ENCODE measurements around the gene ING2. TPM values are rescaled to one million over a fixed set of nuclear protein-coding genes. Genes with fewer than 3 reads are reported as not detected.
A peak's percentile ranks its signal among the peaks of the same experiment; 100 is the strongest.
"Not testable (repeated sequence)": the region's sequence is repeated elsewhere in the genome, so short reads cannot be mapped to it uniquely, and the experiment has no call there.

The ING2 gene, protein sequence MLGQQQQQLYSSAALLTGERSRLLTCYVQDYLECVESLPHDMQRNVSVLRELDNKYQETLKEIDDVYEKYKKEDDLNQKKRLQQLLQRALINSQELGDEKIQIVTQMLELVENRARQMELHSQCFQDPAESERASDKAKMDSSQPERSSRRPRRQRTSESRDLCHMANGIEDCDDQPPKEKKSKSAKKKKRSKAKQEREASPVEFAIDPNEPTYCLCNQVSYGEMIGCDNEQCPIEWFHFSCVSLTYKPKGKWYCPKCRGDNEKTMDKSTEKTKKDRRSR
- total RNA-seq = 10 to 100 TPM in 1 of 4 donors, 1 to 10 TPM in 3; 5.4 to 10.5 (median 7.2) TPM
- polyA plus RNA-seq = 10.1 TPM
- long read RNA-seq, donor 1, transcript ING2-201 (2 exons, 1,189 nt) = major isoform, 17 of 21 reads
- long read RNA-seq, donor 1, partial matches to known transcripts = 0 of 21 reads
- long read RNA-seq, donor 1, other reads (novel, unspliced or antisense) = 0 of 21 reads
- long read RNA-seq, donor 2, partial matches to known transcripts = 0 of 6 reads
- long read RNA-seq, donor 2, other reads (novel, unspliced or antisense) = 0 of 6 reads
- long read RNA-seq, donor 3, partial matches to known transcripts = 0 of 6 reads
- long read RNA-seq, donor 3, other reads (novel, unspliced or antisense) = 2 of 6 reads
- long read RNA-seq, donor 4, partial matches to known transcripts = 0 of 2 reads
- long read RNA-seq, donor 4, other reads (novel, unspliced or antisense) = 0 of 2 reads

DNA sequence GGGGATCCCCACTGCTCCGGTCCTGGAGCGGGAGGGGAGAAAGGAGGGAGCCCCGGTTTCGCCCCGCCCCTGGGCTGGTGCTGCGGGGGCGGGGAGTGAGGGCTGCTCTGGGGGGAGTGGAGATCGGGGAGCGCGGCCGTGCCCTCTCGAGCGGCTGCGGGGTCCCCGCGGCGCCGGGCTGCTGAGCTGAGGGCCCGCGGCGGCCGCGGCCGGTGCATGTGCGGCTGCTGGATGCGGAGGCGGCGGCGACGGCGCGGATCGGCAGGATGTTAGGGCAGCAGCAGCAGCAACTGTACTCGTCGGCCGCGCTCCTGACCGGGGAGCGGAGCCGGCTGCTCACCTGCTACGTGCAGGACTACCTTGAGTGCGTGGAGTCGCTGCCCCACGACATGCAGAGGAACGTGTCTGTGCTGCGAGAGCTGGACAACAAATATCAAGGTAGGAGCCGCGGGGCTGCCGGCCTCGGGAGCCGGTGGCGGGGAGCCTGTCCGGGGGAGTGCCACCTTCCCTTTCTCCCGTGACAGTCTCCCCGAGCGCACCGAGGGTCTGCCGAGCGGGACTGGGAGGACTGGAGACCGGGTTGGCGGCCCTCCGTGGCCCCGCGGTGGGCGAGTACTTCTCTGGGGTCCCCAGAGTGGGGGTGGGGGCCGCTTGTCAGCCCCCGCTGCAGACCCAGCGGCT is at the start of gene ING2:
Gene ING2 (plus strand): TSS at position 129 of the 681 bp plus-strand sequence. CDS start 138 bp downstream, at position 267.
- ATAC-seq (peak; percentile 87), DNase-seq (peak in 1 of 3 donors; percentile 75)
- peak within 1 kb of the TSS; percentile 84 for H3K4me3 ChIP-seq (ENCODE audit: low read length)
- H3K27me3 ChIP-seq (ENCODE audit: control insufficient read depth, insufficient read depth) = no peaks in the 10 kb centered on the region
- peak within 1 kb of the TSS; percentile 99 for H3K27ac ChIP-seq (ENCODE audit: low read length)
- intact Hi-C loops (cut with DNase I) = loop anchor here in 1 of 4 donors (10.0 kb wide), 1 partner anchor 100 kb away; no protein-coding TSS in a partner anchor
- H3K4me1 ChIP-seq (ENCODE audit: control insufficient read depth, insufficient read depth, low read length) = no peaks in the 10 kb centered on the region
- under 1% methylated on average over 68 of the region's 68 CpGs for WGBS
- no peaks in the 10 kb centered on the region for H3K9me3 ChIP-seq (ENCODE audit: control insufficient read depth, low read length)

DNA sequence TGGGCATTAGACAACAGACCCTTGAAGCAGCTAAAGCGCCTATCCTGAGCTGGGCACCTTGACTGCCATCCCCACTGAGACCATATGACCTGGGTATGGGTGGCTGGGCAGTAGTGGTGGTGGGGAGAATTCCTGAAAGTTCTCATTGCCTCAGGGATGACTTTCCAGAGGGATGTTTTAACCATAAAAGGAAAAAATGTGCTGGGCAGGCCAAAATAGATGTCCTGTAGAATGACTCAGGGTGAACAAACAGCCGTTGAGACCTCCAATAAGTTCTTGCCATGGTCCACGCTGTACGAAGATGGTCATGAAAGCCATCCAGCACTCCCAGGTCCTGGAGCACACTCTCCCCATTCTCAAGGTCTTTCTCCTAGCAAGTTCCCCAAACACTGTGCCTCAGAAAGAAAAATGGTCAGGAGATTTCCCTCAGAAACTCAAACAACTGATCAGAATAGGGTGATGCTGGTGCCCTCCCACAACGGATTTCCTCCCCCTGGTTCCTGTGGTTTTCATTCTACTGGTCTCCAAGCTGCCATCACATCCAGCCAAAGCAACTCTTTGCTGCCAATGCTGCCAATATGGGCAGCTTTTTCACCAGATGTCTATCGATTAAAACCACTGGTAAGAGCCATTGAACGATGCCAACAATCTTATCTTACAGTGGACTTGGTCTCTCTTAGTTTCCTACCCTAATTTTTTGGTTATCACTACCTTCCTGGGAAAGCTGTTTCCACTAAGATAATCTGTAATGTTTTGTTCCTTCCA is 49.2 kb upstream of the ING2 start:
- Histone ChIP-seq H3K27me3 (ENCODE audit: control insufficient read depth, insufficient read depth) (no peaks in the 10 kb centered on the region), H3K27ac (ENCODE audit: low read length) (no peak overlapping the region), H3K9me3 (ENCODE audit: control insufficient read depth, low read length) (no peaks in the 10 kb centered on the region), H3K4me1 (ENCODE audit: control insufficient read depth, insufficient read depth, low read length) (no peaks in the 10 kb centered on the region), H3K4me3 (ENCODE audit: low read length) (no peak overlapping the region)
- intact Hi-C loops (cut with DNase I) = no loop called here
- DNase-seq = no peak
- 78% methylated on average over 7 of the region's 7 CpGs for WGBS
- ATAC-seq = no peak

- Histone ChIP-seq H3K9me3 (ENCODE audit: control insufficient read depth, low read length) (no peaks in the 10 kb centered on the region), H3K4me3 (ENCODE audit: low read length) (no peak overlapping the region), H3K27me3 (ENCODE audit: control insufficient read depth, insufficient read depth) (no peaks in the 10 kb centered on the region), H3K4me1 (ENCODE audit: control insufficient read depth, insufficient read depth, low read length) (no peaks in the 10 kb centered on the region), H3K27ac (ENCODE audit: low read length) (no peak overlapping the region)
- ATAC-seq (no peak), DNase-seq (no peak)
- intact Hi-C loops (cut with DNase I) = no loop called here
- WGBS = 88% methylated on average over 5 of the region's 5 CpGs
Measured at GRCh38 chr4:183458005-183458404, 46.9 kb upstream of the ING2 start.

- H3K4me3 ChIP-seq (ENCODE audit: low read length); H3K27ac ChIP-seq (ENCODE audit: low read length); H3K9me3 ChIP-seq (ENCODE audit: control insufficient read depth, low read length); ATAC-seq; DNase-seq; H3K27me3 ChIP-seq (ENCODE audit: control insufficient read depth, insufficient read depth); H3K4me1 ChIP-seq (ENCODE audit: control insufficient read depth, insufficient read depth, low read length); intact Hi-C loops (cut with DNase I): not testable (repeated sequence)
- WGBS = 88% methylated on average over 11 of the region's 11 CpGs
Measured at GRCh38 chr4:183463903-183464619, 40.8 kb upstream of the ING2 start.

- WGBS = 44% methylated on average over 5 of the region's 5 CpGs
- H3K27ac ChIP-seq (ENCODE audit: low read length); H3K4me3 ChIP-seq (ENCODE audit: low read length); H3K27me3 ChIP-seq (ENCODE audit: control insufficient read depth, insufficient read depth); ATAC-seq; intact Hi-C loops (cut with DNase I); H3K4me1 ChIP-seq (ENCODE audit: control insufficient read depth, insufficient read depth, low read length); DNase-seq; H3K9me3 ChIP-seq (ENCODE audit: control insufficient read depth, low read length): not testable (repeated sequence)
Measured at GRCh38 chr4:183465879-183466278, 39.0 kb upstream of the ING2 start.

GRCh38 chr4:183467246-183467645 is 37.6 kb upstream of the ING2 start:
- Histone ChIP-seq H3K4me1 (ENCODE audit: control insufficient read depth, insufficient read depth, low read length) (no peaks in the 10 kb centered on the region), H3K27me3 (ENCODE audit: control insufficient read depth, insufficient read depth) (no peaks in the 10 kb centered on the region), H3K4me3 (ENCODE audit: low read length) (no peak overlapping the region), H3K9me3 (ENCODE audit: control insufficient read depth, low read length) (no peaks in the 10 kb centered on the region), H3K27ac (ENCODE audit: low read length) (no peak overlapping the region)
- 97% methylated on average over 3 of the region's 3 CpGs for WGBS
- no peak for ATAC-seq
- intact Hi-C loops (cut with DNase I) = no loop called here
- no peak for DNase-seq

GRCh38 chr4:183468210-183469095 is 36.4 kb upstream of the ING2 start:
- Histone ChIP-seq H3K4me1 (ENCODE audit: control insufficient read depth, insufficient read depth, low read length) (no peaks in the 10 kb centered on the region), H3K4me3 (ENCODE audit: low read length) (no peak overlapping the region), H3K9me3 (ENCODE audit: control insufficient read depth, low read length) (no peaks in the 10 kb centered on the region), H3K27ac (ENCODE audit: low read length) (no peak overlapping the region), H3K27me3 (ENCODE audit: control insufficient read depth, insufficient read depth) (no peaks in the 10 kb centered on the region)
- WGBS = 75% methylated on average over 7 of the region's 7 CpGs
- intact Hi-C loops (cut with DNase I) = no loop called here
- DNase-seq (no peak), ATAC-seq (no peak)

- WGBS = 77% methylated on average over 1 of the region's 1 CpG
- intact Hi-C loops (cut with DNase I) = no loop called here
- no peak for ATAC-seq
Measured at GRCh38 chr4:183469285-183469684, 35.6 kb upstream of the ING2 start.

DNA sequence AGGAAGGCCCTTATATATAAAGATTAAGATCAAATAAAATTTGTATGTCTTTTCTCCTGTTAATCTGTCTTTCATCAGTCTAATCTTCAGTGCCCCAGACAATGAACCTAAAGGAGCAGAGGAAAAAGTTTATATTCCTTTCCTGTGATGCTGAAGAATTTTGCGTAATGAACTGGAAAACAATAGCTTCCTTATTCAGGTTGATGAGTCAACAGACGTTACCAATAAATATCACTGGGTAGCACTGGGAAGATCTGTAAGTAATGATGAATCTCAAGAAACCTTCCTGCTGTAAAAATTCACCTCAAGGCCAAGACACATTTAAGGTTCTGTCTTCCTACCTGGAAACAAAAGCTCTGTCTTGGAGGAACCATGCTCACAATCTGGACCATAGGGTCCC is 34.9 kb upstream of the ING2 start:
- WGBS = 77% methylated on average over 2 of the region's 2 CpGs
- Histone ChIP-seq H3K27me3 (ENCODE audit: control insufficient read depth, insufficient read depth) (no peaks in the 10 kb centered on the region), H3K4me1 (ENCODE audit: control insufficient read depth, insufficient read depth, low read length) (no peaks in the 10 kb centered on the region), H3K9me3 (ENCODE audit: control insufficient read depth, low read length) (no peaks in the 10 kb centered on the region), H3K4me3 (ENCODE audit: low read length) (no peak overlapping the region), H3K27ac (ENCODE audit: low read length) (no peak overlapping the region)
- ATAC-seq (no peak), DNase-seq (no peak)
- intact Hi-C loops (cut with DNase I) = loop anchor here in 3 of 4 donors (5.0 to 10.0 kb wide), 2 partner anchors 132 to 135 kb away; no protein-coding TSS in a partner anchor

More at GRCh38 chr4:183469285-183469684, 35.6 kb upstream of the ING2 start:
- no peaks in the 10 kb centered on the region for H3K9me3 ChIP-seq (ENCODE audit: control insufficient read depth, low read length)
- H3K4me1 ChIP-seq (ENCODE audit: control insufficient read depth, insufficient read depth, low read length) = no peaks in the 10 kb centered on the region
- H3K27ac ChIP-seq (ENCODE audit: low read length) = no peak overlapping the region
- no peaks in the 10 kb centered on the region for H3K27me3 ChIP-seq (ENCODE audit: control insufficient read depth, insufficient read depth)
- DNase-seq = no peak
- H3K4me3 ChIP-seq (ENCODE audit: low read length) = no peak overlapping the region
